HepG2 (cell line): ENCODE data around the gene ZNF276. TPM values are rescaled to one million over a fixed set of nuclear protein-coding genes. Genes with fewer than 3 reads are reported as not detected.

Experiments
- BHLHE40 ChIP-seq: IDR thresholded peaks from 2 replicates; pipeline ENCODE4 v1.6.1; 2011; ENCODE audit warnings: low read length, improper control_type of control experiment
- CHD4 ChIP-seq: fragments of 200-600 bp; sonication (generic); IDR thresholded peaks from 2 replicates; pipeline ENCODE4 v1.7.0; 2017; ENCODE audit warnings: mild to moderate bottlenecking, low read length, borderline replicate concordance
- ELF1 ChIP-seq: sonication (generic); formaldehyde crosslinking; IDR thresholded peaks from 2 replicates; pipeline ENCODE4 v1.4.0; 2020; ENCODE audit warnings: missing genetic modification reagents
- GATAD2A ChIP-seq: IDR thresholded peaks from 2 replicates; pipeline ENCODE4 v1.6.1; 2016
- HDAC1 ChIP-seq: sonication (generic); formaldehyde crosslinking; IDR thresholded peaks from 2 replicates; pipeline ENCODE4 v1.5.1; 2020; ENCODE audit warnings: mild to moderate bottlenecking, missing genetic modification reagents
- JUN ChIP-seq: sonication (generic); formaldehyde crosslinking; IDR thresholded peaks from 2 replicates; pipeline ENCODE4 v1.4.0; 2020; ENCODE audit warnings: mild to moderate bottlenecking, missing genetic modification reagents
- MAX ChIP-seq: IDR thresholded peaks from 2 replicates; pipeline ENCODE4 v1.6.1; 2012; ENCODE audit warnings: inconsistent platforms
- MEF2D ChIP-seq: sonication (generic); formaldehyde crosslinking; IDR thresholded peaks from 2 replicates; pipeline ENCODE4 v1.5.1; 2020; ENCODE audit warnings: mild to moderate bottlenecking, missing genetic modification reagents
- PRPF4 ChIP-seq: fragments of 200-400 bp; formaldehyde crosslinking; IDR thresholded peaks from 2 replicates; pipeline ENCODE4 v1.6.1; 2016; ENCODE audit warnings: low read length, low read depth; ENCODE audit not compliant: poor library complexity, severe bottlenecking
- SAP130 ChIP-seq: IDR thresholded peaks from 2 replicates; pipeline ENCODE4 v1.6.1; 2016; ENCODE audit warnings: low read depth
- SKIL ChIP-seq: sonication (generic); formaldehyde crosslinking; IDR thresholded peaks from 2 replicates; pipeline ENCODE4 v1.8.0; 2022; ENCODE audit warnings: missing genetic modification reagents, mild to moderate bottlenecking, moderate library complexity, borderline replicate concordance
- SNRNP70 ChIP-seq: fragments of 200-400 bp; formaldehyde crosslinking; IDR thresholded peaks from 2 replicates; pipeline ENCODE4 v1.6.1; 2017; ENCODE audit warnings: mild to moderate bottlenecking, low read depth, low read length, moderate library complexity
- SRF ChIP-seq: IDR thresholded peaks from 2 replicates; pipeline ENCODE4 v1.6.1; 2011; ENCODE audit warnings: mild to moderate bottlenecking, low read depth, low read length, moderate library complexity
- XRCC5 ChIP-seq: fragments of 200-400 bp; formaldehyde crosslinking; optimal IDR thresholded peaks from 2 replicates; pipeline ENCODE3; 2017; ENCODE audit warnings: mild to moderate bottlenecking, low read length
- YEATS4 ChIP-seq: sonication (generic); formaldehyde crosslinking; IDR thresholded peaks from 2 replicates; pipeline ENCODE4 v1.4.0; 2020; ENCODE audit warnings: missing genetic modification reagents, borderline replicate concordance
- ZBTB26 ChIP-seq: IDR thresholded peaks from 2 replicates; pipeline ENCODE4 v1.6.1; 2016; ENCODE audit warnings: missing compliant biosample characterization, missing genetic modification reagents, borderline replicate concordance
- ZBTB7B ChIP-seq: sonication (generic); formaldehyde crosslinking; IDR thresholded peaks from 2 replicates; pipeline ENCODE4 v1.4.0; 2020; ENCODE audit warnings: missing genetic modification reagents
- ZFX ChIP-seq: sonication (generic); formaldehyde crosslinking; IDR thresholded peaks from 2 replicates; pipeline ENCODE4 v1.4.0; 2020; ENCODE audit warnings: mild to moderate bottlenecking, low read depth, missing genetic modification reagents, moderate library complexity
- ZNF556 ChIP-seq: sonication (generic); formaldehyde crosslinking; IDR thresholded peaks from 2 replicates; pipeline ENCODE4 v1.4.0; 2020; ENCODE audit warnings: mild to moderate bottlenecking, missing genetic modification reagents, borderline replicate concordance
- ZNF589 ChIP-seq: sonication (generic); formaldehyde crosslinking; conservative IDR thresholded peaks from 2 replicates; pipeline ENCODE4 v1.8.0; 2022; ENCODE audit warnings: mild to moderate bottlenecking, moderate library complexity, missing genetic modification reagents
- ZNF674 ChIP-seq: sonication (generic); formaldehyde crosslinking; IDR thresholded peaks from 2 replicates; pipeline ENCODE4 v1.5.0; 2020; ENCODE audit warnings: low read depth, mild to moderate bottlenecking, missing genetic modification reagents
- ZNF780A ChIP-seq: sonication (generic); formaldehyde crosslinking; IDR thresholded peaks from 2 replicates; pipeline ENCODE4 v1.8.0; 2022; ENCODE audit warnings: mild to moderate bottlenecking, missing genetic modification reagents, moderate library complexity
- polyA plus RNA-seq, 8 experiments: library from polyadenylated mRNA; depleted of rRNA in 3 of 8; stranded (reverse) in 7 of 8; unstranded in 1 of 8; fragments of >200 nt; fragmentation: Illumina TruSeq in 4 of 8; extraction: Trizol in 4 of 8; gene quantifications; 2 replicates each; pipeline versions ENCODE4 v1.2.1 to v1.2.3, GENCODE V29; 2011 to 2016; ENCODE audit warnings: low read depth in 4 of 8, missing spikeins in 1 of 8, mixed read lengths in 1 of 8; ENCODE audit not compliant: insufficient read depth in 1 of 8
- total RNA-seq, 5 experiments: library from RNA; depleted of rRNA; stranded (reverse); fragments of >200 nt; fragmentation: Illumina TruSeq; extraction: Trizol; gene quantifications; 2 replicates each; pipeline ENCODE4 v1.2.3, GENCODE V29; 2016; ENCODE audit warnings: low read depth in 1 of 5
- TF ChIP-seq, protein P1 (sequence below): sonication (generic); formaldehyde crosslinking; IDR thresholded peaks from 2 replicates; pipeline ENCODE4 v1.4.0; 2020; ENCODE audit warnings: missing genetic modification reagents

The ZNF276 gene
- total and polyA plus RNA-seq, 2 of the 13 experiments (the other 11 are each of a cell fraction or from before 2014, with no cell fraction given): 17.7 to 18.0 TPM

DNA sequence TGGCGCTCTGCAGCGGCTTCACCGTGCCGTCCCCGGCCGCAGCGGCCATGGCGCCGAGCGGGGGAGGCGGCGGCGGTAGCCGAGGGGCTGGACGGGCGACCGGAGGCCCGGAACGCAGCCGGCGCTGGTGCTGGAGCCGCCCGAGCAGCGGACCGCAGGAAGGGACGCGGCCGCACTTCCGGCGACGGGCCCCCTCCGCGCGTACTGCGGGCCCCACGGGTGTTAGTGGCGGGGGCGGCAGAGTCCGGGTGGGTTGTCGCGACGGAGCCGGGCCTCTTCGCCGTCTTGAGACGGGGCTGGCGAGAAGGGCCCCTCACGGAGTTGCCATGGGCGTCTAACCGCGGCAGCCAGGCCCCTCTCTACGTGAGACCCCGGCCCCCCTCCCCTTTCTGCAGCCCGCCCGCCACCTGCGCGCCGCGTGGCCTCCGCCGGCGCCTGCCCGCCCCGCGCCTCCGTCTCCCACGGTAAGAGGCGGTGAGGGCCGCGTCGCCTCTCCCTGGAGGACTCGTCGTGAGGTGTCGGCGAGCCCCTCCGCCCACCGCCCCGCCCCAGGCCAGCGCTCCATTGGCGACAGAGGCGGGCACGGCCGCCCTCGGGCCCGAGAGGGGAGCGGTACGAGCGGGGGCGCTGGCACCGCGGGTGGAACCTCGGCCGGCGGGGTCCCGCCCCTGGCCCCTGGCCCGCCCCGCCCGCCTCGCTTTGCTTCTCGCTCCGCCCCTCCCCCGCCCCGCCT lies at the start of gene ZNF276, which contains the start of gene VPS9D1 (continued):
- TF ChIP-seq YEATS4 (CRISPR knock-in tag) (peak; percentile 100), ZNF780A (CRISPR knock-in tag) (peak; percentile 66; the same call in 1 of the 2 replicates), BHLHE40 (no peak; the same call in none of the 2 replicates), ZNF589 (peak; percentile 46; the same call in 1 of the 2 replicates), ZFX (CRISPR knock-in tag) (peak; percentile 95), ZBTB26 (CRISPR knock-in tag) (peak; percentile 72; the same call in 1 of the 2 replicates), GATAD2A (CRISPR knock-in tag) (peak; percentile 75), XRCC5 (peak; percentile 75), CHD4 (no peak), ZNF556 (CRISPR knock-in tag) (peak; percentile 98), ZBTB7B (CRISPR knock-in tag) (peak; percentile 94; the same call in 1 of the 2 replicates), ELF1 (no peak), JUN (CRISPR knock-in tag) (0 out of 2 replicates have a peak, but pooled peaks have one; percentile 14), PRPF4 (no peak), MEF2D (CRISPR knock-in tag) (no peak), SAP130 (CRISPR knock-in tag) (peak; percentile 79), MAX (peak; percentile 96), SKIL (CRISPR knock-in tag) (peak; percentile 34; the same call in 1 of the 2 replicates), ZNF674 (no peak), SRF (peak; percentile 60), HDAC1 (peak; percentile 91), SNRNP70 (no peak)
- TF ChIP-seq, protein P1, sequence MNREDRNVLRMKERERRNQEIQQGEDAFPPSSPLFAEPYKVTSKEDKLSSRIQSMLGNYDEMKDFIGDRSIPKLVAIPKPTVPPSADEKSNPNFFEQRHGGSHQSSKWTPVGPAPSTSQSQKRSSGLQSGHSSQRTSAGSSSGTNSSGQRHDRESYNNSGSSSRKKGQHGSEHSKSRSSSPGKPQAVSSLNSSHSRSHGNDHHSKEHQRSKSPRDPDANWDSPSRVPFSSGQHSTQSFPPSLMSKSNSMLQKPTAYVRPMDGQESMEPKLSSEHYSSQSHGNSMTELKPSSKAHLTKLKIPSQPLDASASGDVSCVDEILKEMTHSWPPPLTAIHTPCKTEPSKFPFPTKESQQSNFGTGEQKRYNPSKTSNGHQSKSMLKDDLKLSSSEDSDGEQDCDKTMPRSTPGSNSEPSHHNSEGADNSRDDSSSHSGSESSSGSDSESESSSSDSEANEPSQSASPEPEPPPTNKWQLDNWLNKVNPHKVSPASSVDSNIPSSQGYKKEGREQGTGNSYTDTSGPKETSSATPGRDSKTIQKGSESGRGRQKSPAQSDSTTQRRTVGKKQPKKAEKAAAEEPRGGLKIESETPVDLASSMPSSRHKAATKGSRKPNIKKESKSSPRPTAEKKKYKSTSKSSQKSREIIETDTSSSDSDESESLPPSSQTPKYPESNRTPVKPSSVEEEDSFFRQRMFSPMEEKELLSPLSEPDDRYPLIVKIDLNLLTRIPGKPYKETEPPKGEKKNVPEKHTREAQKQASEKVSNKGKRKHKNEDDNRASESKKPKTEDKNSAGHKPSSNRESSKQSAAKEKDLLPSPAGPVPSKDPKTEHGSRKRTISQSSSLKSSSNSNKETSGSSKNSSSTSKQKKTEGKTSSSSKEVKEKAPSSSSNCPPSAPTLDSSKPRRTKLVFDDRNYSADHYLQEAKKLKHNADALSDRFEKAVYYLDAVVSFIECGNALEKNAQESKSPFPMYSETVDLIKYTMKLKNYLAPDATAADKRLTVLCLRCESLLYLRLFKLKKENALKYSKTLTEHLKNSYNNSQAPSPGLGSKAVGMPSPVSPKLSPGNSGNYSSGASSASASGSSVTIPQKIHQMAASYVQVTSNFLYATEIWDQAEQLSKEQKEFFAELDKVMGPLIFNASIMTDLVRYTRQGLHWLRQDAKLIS (CRISPR knock-in tag): 0 out of 2 replicates have a peak, but pooled peaks have one; percentile 61
